Breast epithelium (tissue), 4 donors: Measurements from ENCODE around the gene LRP1. TPM values are rescaled to one million over a fixed set of nuclear protein-coding genes. Genes with fewer than 3 reads are reported as not detected.

Experiments used
- DNase-seq, 2 donors: peaks; one replicate each; pipeline ENCODE4 v3.0.0-alpha.2; 2019; ENCODE audit warnings: low spot score in 2 of 2
- H3K27ac ChIP-seq, 2 donors: fragments of 200-600 bp; sonication (generic) in 1 of 2; one replicate each; pipeline ENCODE4 v1.5.1; 2016 to 2019; ENCODE audit warnings: mild to moderate bottlenecking in 1 of 2
- H3K27me3 ChIP-seq, 2 donors: fragments of 200-600 bp; sonication (generic) in 1 of 2; one replicate each; pipeline versions ENCODE4 v1.5.1 to v1.6.0; 2017 to 2019; ENCODE audit warnings: control low read depth in 1 of 2, mild to moderate bottlenecking in 1 of 2
- H3K36me3 ChIP-seq: fragments of 200-600 bp; one replicate; pipeline ENCODE4 v1.5.1; 2019
- H3K4me1 ChIP-seq, 2 donors: fragments of 200-600 bp; sonication (generic); one replicate each; pipeline ENCODE4 v1.5.1; 2016 to 2019; ENCODE audit warnings: control low read depth in 1 of 2
- H3K4me3 ChIP-seq, 3 donors: fragments of 200-600 bp; sonication (generic); 1 replicate in 2 of 3; 2 replicates in 1 of 3; pipeline ENCODE4 v1.5.1; 2016 to 2019; ENCODE audit warnings: mild to moderate bottlenecking in 3 of 3, moderate library complexity in 2 of 3
- H3K9me3 ChIP-seq, 2 donors: fragments of 200-600 bp; sonication (generic) in 1 of 2; one replicate each; pipeline ENCODE4 v1.5.1; 2016 to 2019; ENCODE audit warnings: control low read depth in 1 of 2
- POLR2A ChIP-seq: fragments of 450-650 bp; IDR thresholded peaks from one replicate; pipeline ENCODE4 v1.6.1; 2016; ENCODE audit warnings: antibody characterized with exemption, mild to moderate bottlenecking, moderate library complexity
- POLR2AphosphoS5 ChIP-seq, 3 donors: sonication (generic); formaldehyde crosslinking; IDR thresholded peaks; one replicate each; pipeline ENCODE4 v1.6.1; 2017; ENCODE audit warnings: antibody characterized with exemption in 3 of 3
- intact Hi-C: fragments of 100-400 bp; cut with DNase I; formaldehyde crosslinking; loops from one replicate; pipeline ENCODE4 v1.15.1; 2023; ENCODE audit warnings: low total_unique reads
- total RNA-seq, 3 donors: library from RNA; depleted of rRNA; stranded (reverse); fragments of >200 nt; gene quantifications; one replicate each; pipeline ENCODE4 v1.1.0, GENCODE V29; 2016
- TF ChIP-seq, protein P1 (sequence below), 3 donors: fragments of 450-650 bp; IDR thresholded peaks; one replicate each; pipeline ENCODE4 v1.5.1; 2016 to 2017; ENCODE audit warnings: antibody characterized with exemption in 3 of 3, mild to moderate bottlenecking in 3 of 3, moderate library complexity in 3 of 3

Gene LRP1
- total RNA-seq, 3 donors from 2014 or later = 102 to 894 (median 240) TPM

GRCh38 chr12:57247041-57247440 is 118.8 kb downstream of the LRP1 start:
- Histone ChIP-seq H3K4me1 (peaks cover 4 to 9% of the 10 kb centered on the region in 2 donors), H3K27ac (no peak overlapping the region), H3K27me3 (peaks cover 0 to 12% of the 10 kb centered on the region in 2 donors), H3K9me3 (no peaks in the 10 kb centered on the region), H3K4me3 (no peak overlapping the region), H3K36me3 (no peaks in the 10 kb centered on the region)
- intact Hi-C loops = loop anchor here (10.0 kb wide), 1 partner anchor 1108 kb away; no protein-coding TSS in a partner anchor
- no peak for DNase-seq
- TF ChIP-seq POLR2A (no peak), POLR2AphosphoS5 (IDR thresholded peaks at IDR 0.05) (no peak)
- TF ChIP-seq, protein P1, sequence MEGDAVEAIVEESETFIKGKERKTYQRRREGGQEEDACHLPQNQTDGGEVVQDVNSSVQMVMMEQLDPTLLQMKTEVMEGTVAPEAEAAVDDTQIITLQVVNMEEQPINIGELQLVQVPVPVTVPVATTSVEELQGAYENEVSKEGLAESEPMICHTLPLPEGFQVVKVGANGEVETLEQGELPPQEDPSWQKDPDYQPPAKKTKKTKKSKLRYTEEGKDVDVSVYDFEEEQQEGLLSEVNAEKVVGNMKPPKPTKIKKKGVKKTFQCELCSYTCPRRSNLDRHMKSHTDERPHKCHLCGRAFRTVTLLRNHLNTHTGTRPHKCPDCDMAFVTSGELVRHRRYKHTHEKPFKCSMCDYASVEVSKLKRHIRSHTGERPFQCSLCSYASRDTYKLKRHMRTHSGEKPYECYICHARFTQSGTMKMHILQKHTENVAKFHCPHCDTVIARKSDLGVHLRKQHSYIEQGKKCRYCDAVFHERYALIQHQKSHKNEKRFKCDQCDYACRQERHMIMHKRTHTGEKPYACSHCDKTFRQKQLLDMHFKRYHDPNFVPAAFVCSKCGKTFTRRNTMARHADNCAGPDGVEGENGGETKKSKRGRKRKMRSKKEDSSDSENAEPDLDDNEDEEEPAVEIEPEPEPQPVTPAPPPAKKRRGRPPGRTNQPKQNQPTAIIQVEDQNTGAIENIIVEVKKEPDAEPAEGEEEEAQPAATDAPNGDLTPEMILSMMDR (IDR thresholded peaks at IDR 0.05) = no peak

DNA sequence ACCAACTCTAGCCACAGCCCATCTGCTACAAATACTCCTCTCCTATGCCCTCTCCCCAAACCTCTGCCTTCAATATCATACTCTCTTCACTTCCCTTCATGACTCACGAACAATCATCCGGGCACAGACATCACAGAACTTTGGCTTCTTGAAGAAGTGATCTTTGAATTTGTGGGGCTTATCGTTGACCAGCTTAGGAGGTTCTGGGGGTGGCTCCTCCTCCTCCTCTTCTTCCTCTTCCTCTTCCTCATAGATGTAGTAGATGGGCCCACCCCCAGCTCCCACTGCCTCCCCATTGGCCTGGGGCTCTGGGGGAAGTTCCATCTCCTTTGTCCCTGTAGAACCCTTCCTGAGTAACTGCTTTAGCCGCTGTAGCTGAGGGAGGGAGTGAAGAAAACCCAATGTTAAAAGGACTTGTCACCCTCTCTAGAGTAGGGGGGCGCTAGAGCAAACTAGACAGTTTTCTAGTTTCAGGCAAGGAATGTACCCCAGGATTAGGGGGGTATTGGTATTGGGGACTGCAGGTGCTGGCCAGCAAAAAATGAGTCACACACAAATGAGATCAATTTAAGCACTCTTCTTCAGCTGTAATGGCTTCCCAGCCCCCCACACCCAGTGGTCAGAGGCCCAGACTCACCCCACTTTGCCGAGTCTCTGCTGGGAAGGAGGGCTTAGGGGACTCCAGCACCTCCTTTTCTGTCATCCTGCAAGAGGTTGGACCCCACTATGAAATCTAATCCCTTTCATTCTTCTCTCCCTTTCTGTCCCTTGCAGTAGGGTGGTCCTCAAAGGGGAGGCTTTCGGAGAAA is 120.9 kb downstream of the LRP1 start:
- intact Hi-C loops = loop anchor here (10.0 kb wide), 1 partner anchor 1106 kb away; no protein-coding TSS in a partner anchor
- no peak for DNase-seq
- H3K27me3 ChIP-seq = no peaks in the 10 kb centered on the region
- no peaks in the 10 kb centered on the region for H3K36me3 ChIP-seq
- no peak overlapping the region for H3K27ac ChIP-seq
- no peak overlapping the region for H3K4me3 ChIP-seq
- TF ChIP-seq POLR2A (no peak), POLR2AphosphoS5 (IDR thresholded peaks at IDR 0.05) (no peak)
- TF ChIP-seq, protein P1 (IDR thresholded peaks at IDR 0.05) = no peak
- H3K4me1 ChIP-seq = no peaks in the 10 kb centered on the region
- H3K9me3 ChIP-seq = no peaks in the 10 kb centered on the region

- Histone ChIP-seq H3K27ac (no peak overlapping the region), H3K36me3 (no peaks in the 10 kb centered on the region), H3K4me3 (no peak overlapping the region), H3K4me1 (no peaks in the 10 kb centered on the region), H3K27me3 (no peaks in the 10 kb centered on the region), H3K9me3 (no peaks in the 10 kb centered on the region)
- intact Hi-C loops = no loop called here
- no peak for TF ChIP-seq POLR2AphosphoS5 (IDR thresholded peaks at IDR 0.05)
- TF ChIP-seq, protein P1 (IDR thresholded peaks at IDR 0.05) = no peak
- no peak for TF ChIP-seq POLR2A
- DNase-seq = no peak
Measured at GRCh38 chr12:57250541-57250940, 122.3 kb downstream of the LRP1 start.

DNA sequence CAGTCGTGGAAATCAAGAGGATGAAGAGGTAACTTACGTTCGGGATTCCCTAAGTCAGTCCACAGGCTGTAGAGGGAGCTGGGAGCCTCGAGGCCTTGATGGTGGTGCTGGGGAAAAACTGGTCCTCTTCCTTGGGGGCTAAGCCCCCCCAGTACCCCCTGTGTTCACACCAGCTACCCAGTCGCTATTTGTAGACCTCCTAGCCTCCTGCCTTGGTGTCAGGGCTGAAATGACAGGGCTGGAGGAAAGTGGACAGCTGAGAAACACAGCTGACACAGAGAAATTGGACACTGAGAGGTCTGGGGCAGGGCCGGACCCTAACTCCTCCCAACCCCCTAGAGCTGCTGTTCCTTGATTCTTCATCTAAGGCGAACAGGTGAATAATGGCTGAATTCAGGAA is 122.7 kb downstream of the LRP1 start, which contains the start of gene STAC3:
Gene STAC3 (minus strand): TSS at position 232 of the 400 bp plus-strand sequence. CDS start 1,551 bp downstream, outside the sequence.
- TF ChIP-seq POLR2AphosphoS5 (IDR thresholded peaks at IDR 0.05) (no peak), POLR2A (no peak)
- TF ChIP-seq, protein P1 (IDR thresholded peaks at IDR 0.05) = no peak
- Histone ChIP-seq H3K27me3 (no peaks in the 10 kb centered on the region), H3K4me3 (no peak within 1 kb of the TSS), H3K36me3 (no peaks in the 10 kb centered on the region), H3K9me3 (no peaks in the 10 kb centered on the region), H3K27ac (no peak within 1 kb of the TSS), H3K4me1 (no peaks in the 10 kb centered on the region)
- DNase-seq = no peak
- intact Hi-C loops = no loop called here
